GM21619 (cell line): ENCODE data around the gene CNP.

Experiments used
- ATAC-seq: cut with Tn5 transposase; IDR thresholded peaks from one replicate; pipeline ENCODE4 v1.9.1; 2021; ENCODE audit not compliant: unreplicated experiment

The CNP gene

GRCh38 chr17:41972571-41973407 is 6.2 kb downstream of the CNP start:
- ATAC-seq = peak; percentile 43

GRCh38 chr17:41973408-41973811 is 6.8 kb downstream of the CNP start:
- no peak for ATAC-seq

GRCh38 chr17:41974031-41974430 is 7.4 kb downstream of the CNP start:
- no peak for ATAC-seq

GRCh38 chr17:41974658-41975057 is 8.1 kb downstream of the CNP start:
- no peak for ATAC-seq

GRCh38 chr17:41975099-41976083 is 8.8 kb downstream of the CNP start:
- ATAC-seq = no peak

GRCh38 chr17:41976142-41976768 is 9.7 kb downstream of the CNP start:
- no peak for ATAC-seq

- no peak for ATAC-seq
These were observed 11.4 kb downstream of the CNP start for GRCh38 chr17:41977991-41978390.

GRCh38 chr17:41982026-41982760 is 15.6 kb downstream of the CNP start:
- ATAC-seq = no peak

GRCh38 chr17:41984454-41984853 is 17.9 kb downstream of the CNP start:
- no peak for ATAC-seq

GRCh38 chr17:41985919-41986318 is 19.3 kb downstream of the CNP start:
- no peak for ATAC-seq

GRCh38 chr17:41986634-41987033 is 20.0 kb downstream of the CNP start:
- no peak for ATAC-seq

GRCh38 chr17:41987642-41988041 is 21.0 kb downstream of the CNP start:
- no peak for ATAC-seq

GRCh38 chr17:41988418-41988817 is 21.8 kb downstream of the CNP start:
- ATAC-seq = no peak

GRCh38 chr17:41989702-41990419 is 23.3 kb downstream of the CNP start:
- ATAC-seq = no peak

- no peak for ATAC-seq
These were observed 26.0 kb downstream of the CNP start for GRCh38 chr17:41992576-41992975.

- ATAC-seq = no peak
These were observed 30.2 kb downstream of the CNP start for GRCh38 chr17:41996855-41997164.

GRCh38 chr17:41998497-41998896 is 31.9 kb downstream of the CNP start:
- ATAC-seq = no peak

GRCh38 chr17:42000413-42001133 is 34.0 kb downstream of the CNP start:
- ATAC-seq = no peak

GRCh38 chr17:42001729-42002128 is 35.1 kb downstream of the CNP start:
- no peak for ATAC-seq
